Activated CD8-positive, alpha-beta memory T cell treated with anti-CD3 and anti-CD28 coated beads, Interleukin-2, amount 50 U/mL, for 4 hours (primary cell): Measurements from ENCODE around the gene FLCN.
"Not testable (repeated sequence)": the region's sequence is repeated elsewhere in the genome, so short reads cannot be mapped to it uniquely, and the experiment has no call there.

Experiments used
- DNase-seq: peaks from one replicate; pipeline ENCODE4 v3.0.0-alpha.2; 2020

Gene FLCN, protein sequence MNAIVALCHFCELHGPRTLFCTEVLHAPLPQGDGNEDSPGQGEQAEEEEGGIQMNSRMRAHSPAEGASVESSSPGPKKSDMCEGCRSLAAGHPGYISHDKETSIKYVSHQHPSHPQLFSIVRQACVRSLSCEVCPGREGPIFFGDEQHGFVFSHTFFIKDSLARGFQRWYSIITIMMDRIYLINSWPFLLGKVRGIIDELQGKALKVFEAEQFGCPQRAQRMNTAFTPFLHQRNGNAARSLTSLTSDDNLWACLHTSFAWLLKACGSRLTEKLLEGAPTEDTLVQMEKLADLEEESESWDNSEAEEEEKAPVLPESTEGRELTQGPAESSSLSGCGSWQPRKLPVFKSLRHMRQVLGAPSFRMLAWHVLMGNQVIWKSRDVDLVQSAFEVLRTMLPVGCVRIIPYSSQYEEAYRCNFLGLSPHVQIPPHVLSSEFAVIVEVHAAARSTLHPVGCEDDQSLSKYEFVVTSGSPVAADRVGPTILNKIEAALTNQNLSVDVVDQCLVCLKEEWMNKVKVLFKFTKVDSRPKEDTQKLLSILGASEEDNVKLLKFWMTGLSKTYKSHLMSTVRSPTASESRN

DNA sequence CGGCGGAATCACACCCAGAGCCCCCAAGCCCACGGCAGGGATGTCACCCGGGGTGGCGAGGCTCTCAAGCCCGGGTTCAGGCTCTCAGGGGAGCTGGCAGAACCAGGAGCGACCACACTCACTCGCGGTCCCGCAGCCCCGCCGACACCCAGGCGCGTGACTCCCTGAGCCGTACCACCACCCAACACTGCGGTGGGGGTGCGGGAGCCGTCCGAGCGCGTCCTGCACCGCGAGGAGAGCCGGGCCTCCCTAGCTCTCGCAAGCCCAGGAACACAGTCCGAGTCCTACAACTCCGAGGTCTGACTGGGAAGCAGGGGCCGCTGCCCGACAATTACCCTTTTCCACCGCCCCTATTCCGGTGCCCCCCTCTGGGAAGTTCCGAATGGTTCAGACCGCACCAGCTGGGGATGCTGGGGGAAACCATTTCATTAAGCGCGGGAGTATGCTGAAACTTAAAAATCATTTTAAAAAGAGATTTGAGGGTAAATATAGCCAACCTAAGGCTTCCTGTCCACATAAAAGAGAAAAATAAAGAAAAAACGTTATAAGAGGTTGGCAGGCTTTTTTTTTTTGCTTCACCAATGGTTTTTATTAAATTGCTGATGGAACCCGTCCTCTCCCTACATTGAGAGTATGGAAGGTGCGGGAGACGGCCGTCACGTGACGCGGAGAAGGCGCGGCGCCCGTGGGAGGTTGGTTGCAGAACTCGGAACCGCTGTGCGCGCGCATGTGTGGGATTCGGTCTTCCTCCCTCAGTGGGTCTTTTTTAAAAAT, at the start of gene FLCN:
Gene FLCN, minus strand, starts transcription at position 143 of the 774 bp plus-strand sequence. CDS start 9,031 bp downstream, outside the sequence.
- peak; percentile 90 for DNase-seq

DNA sequence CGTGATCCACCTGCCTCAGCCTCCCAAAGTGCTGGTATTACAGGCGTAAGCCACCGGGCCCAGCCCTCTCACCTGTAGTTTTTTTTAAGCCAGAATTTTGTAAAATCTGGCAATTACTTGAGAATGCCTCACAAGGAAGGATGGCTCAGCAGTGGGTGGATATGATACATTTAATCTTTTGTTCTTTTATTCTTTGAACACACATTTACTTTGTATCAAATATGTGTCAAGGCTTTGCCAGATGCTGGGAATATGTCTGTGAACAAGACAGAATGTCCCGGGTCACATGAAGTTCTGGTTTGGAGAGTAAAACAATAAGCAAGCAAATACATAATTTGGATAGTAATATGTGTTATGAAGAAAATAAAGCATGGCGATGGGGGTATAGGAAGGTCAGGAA, 49.0 kb upstream of the FLCN start:
- DNase-seq: no peak

DNA sequence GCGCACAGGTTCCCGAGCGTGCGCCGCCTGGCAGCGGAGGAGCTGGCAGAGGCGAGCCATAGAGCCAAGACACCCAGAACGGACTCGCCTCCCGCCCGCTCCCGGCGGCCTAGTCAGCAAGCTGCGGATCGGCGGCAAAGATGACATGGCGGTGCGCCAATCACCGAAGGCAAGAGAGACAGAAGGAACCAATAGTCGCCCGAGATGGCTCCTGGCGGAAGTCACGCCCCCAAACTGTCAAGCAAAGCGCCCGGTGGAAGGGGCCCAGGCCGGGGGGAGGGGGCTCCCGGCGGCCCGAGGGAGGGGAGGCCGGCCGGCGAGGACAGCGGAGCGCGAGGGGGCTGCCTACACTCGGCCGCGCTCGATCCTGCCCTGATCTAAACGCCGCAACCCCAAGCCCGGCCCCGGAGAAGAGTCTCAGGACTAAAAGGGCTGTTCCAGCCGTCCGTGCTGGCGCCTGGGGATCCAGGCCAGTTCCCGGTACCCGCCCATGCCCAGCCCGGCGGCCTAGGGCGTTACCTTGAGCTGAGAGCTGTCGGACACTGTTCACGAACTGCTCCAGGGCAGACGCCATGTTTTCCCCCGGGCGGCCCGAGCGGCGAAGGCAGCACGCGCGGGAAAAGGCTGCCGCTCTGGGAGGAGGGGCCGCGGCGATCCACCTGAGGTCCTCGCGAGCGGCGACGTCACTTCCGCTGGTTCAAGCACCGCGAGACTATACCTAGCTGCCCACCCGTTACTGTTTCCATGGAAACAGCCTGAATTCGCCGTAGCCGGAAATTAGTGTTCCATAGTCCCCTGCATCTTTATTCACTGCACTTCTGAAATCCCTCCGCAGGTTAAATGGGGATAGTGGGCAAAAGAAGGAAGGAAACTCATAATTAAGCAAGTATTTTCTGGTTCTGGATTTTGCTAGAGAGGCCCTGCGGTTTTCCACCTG, 43.9 kb upstream of the FLCN start, which contains the start of gene COPS3:
Gene COPS3, minus strand, starts transcription at position 634 of the 937 bp plus-strand sequence. Its CDS starts 60 bp downstream, at position 574.
- DNase-seq: peak; percentile 97

DNA sequence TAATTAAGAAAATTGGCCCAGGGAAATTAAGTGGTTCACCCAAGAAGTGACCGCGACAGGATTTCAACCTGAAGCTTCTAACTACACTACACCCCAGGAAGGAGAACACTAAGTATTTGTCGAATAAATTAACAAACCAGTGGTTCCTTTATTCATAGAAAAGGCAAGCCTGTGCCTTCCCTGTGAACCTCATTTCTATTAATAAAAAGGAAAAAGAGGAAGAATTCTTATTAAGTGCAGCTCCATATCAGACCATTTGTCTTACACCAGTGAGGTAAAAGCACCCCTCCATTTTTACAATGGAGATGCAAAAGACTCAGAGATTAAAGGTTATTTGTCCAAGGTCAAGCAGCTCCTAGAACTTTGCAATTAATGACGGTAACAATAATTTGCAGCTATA, 42.3 kb upstream of the FLCN start:
- no peak for DNase-seq

DNA sequence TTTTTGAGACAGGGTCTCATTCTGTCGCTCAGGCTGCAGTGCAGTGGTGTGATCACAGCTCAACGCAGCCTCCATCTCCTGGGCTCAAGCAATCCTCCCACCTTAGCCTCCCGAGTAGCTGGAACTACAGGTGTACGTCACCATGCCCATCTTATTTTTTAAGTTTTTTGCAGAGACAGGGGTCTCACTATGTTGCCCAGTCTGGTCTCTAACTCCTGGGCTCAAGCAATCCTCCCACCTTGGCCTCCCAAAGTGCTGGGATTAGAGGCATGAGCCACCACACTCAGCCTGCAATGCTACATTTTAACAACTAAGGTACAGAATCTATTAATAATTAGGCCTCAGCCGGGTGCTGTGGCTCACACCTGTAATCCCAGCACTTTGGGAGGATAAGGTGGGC, 40.5 kb upstream of the FLCN start:
- not testable (repeated sequence) for DNase-seq

DNA sequence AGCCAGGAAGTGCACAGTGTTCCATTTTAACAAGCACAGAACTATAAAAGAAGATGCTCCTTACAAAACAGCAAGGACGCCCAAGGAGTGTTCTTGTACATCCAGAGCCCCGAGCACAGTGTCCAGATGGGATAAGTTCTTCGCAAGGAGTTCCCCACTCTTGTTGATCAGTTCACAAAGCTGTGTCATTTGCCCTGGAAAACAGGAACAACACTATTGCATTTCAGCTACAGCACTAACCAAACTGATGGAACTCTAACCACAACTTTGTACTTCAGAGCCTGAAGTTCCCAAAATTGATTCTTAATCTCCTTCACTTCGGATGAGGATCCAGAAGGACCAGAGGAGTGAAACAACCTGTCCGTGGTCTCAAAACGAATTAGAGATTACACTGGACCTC, 39.0 kb upstream of the FLCN start:
- DNase-seq: no peak

DNA sequence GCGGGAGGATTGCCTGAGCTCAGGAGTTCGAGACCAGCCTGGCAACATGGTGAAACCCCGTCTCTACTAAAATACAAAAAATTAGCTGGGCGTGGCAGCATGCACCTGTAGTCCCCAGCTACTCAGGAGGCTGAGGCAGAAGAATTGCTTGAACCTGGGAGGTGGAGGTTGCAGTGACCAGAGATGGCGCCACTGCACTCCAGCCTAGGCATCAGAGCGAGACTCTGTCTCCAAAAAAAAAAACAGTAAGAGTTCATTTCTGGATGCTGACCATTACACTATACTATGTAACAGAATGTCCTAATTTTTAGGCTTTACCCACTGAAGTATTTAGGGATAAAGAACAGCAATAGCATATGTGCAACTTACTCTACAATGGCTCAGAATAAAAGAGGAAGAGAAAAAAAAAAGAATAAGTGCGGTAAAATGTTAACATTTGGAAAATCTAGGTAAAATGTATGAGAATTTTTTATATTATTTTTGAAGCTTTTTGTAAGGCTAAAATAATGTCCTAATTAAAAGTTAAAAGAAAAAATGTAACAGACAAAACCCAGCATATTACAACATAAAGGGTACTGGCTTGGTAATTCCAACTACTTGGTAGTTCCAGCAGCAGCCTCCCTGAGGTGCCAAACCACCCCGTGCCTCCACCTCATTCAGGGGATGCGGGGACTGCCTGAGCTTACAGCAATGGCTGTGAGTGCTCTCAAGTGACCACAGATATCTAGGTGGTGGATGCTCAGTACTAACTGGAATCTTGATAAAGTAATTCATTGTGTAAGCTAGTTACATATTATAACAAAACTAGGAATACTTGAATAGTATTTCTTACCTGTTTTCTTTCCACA, 33.2 kb upstream of the FLCN start:
- no peak for DNase-seq

DNA sequence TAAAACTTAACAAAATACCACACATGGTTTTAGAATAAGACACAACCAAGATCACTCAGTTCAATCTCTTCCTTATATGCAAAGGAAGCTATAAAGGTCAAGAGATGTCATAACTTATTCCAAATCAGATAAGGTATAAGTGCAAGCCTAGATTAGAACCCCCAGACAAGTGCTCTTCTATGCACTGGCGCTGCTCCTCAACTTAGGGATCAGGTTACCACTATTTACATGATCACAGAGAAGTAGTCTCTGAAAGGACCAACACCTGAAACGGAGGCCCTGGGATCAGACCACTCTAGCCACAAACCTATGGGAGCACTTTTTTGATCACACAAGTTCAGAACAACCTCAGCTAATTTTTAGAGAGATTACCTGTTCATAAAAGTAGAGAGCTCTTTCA, 27.5 kb upstream of the FLCN start:
- no peak for DNase-seq

DNA sequence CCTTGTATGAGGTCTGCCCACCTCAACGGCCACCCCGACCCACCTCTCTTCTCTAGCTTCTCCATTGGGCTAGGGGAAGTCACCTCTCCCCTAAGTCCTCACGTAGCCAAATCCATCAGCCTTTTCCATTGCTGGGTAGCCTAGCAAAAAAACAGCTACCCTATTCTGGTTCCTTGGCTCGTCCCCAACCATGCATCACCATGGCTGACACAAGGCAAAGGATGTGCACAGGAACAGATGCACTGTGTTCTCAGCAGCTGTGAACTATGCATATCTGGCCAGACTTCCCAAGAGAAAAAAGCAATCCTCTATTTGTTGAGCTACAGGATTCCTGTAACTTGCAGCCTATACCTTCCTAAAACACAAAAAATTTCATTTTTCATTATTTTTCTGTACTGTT, 22.0 kb upstream of the FLCN start:
- no peak for DNase-seq

DNA sequence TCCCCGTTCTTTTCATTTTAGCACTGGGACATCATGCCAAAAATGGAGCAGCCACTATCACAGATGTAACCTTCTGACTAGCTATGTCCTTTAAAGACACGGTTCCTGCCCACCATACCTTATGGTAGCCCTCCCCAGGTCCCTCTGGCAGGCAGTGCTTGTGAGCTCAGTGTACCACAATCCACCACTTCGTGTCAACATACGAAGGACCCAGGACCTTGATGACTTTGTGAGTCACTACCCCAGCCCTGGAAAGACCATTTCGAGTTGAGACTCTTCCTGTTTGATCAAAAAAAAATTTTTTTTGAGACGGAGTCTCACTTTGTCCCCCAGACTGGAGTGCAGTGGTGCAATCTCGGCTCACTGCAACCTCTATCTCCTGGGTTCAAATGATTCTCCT, 21.0 kb upstream of the FLCN start:
- no peak for DNase-seq

DNA sequence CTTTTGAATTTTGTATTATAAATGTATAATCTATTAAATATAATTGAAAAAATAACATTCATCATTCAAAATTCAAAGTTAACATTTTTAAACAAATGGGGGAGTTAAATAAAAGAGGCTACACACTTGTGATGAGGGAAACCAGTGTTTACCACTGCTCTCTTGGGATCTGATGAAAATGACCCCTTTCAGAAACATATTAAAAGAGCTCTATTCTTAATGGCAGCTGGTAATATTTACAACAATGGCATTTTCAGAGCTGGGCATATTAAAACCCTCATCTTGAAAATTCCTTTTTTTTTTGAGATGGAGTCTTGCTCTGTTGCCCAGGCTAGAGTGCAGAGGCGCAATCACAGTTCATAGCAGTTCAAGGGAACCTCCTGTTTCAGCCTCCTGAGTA, 19.3 kb upstream of the FLCN start:
- DNase-seq: no peak

DNA sequence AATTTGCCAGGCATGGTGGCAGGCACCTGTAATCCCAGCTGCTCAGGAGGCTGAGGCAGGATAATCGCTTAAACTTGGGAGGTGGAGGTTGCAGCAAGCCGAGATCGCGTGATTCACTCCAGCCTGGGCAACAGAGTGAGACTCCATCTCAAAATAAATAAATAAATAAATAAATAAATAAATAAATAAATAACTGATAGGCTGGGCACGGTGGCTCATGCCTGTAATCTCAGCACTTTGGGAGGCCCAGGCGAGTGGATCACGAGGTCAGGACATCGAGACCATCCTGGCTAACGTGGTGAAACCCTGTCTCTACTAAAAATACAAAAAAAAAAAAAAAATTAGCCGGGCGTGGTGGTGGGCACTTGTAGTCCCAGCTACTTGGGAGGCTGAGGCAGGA, 18.7 kb upstream of the FLCN start:
- DNase-seq: not testable (repeated sequence)

DNA sequence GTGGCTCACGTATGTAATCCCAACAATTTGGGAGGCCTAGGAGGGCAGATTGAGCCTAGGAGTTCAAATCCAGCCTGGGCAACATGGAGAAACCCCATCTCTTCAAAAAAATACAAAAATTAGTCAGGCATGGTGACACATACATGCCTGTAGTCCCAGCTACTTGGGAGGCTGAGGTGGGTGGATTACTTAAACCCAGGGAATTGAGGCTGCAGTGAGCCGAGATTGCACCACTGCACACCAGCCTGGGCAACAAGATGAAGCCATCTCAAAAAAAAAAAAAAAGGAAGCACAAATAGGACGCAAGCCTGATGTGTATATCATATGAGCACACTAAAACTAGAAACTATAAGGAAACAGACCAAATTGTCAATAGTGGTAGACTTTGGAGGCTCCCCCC, 17.1 kb upstream of the FLCN start:
- no peak for DNase-seq

DNA sequence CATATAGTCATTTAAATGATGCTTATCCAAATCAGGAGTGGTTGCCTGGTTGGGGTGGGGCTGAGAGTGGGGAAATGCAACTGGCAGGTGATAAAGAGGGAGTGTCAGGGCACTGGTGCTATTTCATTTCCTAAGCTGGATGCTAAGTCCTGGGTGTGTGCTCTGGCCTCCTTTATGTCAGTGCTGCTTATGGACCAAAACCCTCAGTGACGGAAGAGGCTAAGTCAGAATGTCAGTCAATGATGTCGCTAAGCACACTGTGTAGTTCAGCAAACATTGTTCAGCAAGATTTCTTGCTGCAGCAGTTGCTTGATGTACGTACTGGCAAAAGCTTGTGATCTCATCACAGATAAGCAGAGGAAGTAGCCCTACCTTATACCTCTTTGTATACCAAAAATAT, 16.4 kb upstream of the FLCN start:
- DNase-seq: no peak

DNA sequence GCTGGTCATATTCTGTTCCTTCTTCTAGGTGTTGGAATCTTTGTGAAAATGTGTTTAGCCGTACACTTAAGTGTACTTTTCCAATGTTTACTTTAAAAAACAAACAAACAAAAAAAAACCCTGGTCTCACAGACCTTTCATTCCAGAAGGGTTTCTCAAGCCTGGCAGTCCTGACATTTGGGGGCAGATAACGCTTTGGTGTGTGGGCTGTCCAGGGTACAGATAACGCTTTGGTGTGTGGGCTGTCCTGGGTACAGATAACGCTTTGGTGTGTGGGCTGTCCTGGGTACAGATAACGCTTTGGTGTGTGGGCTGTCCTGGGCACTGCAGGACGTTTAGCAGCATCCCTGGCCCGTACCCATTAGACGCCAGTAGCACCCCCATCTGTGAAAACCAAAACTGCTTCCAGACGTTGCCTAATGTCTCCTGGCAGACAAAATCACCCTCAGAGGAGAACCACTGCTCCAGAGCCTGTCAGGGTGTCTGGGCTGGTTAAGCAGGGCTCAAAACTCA, 15.2 kb upstream of the FLCN start:
- no peak for DNase-seq

DNA sequence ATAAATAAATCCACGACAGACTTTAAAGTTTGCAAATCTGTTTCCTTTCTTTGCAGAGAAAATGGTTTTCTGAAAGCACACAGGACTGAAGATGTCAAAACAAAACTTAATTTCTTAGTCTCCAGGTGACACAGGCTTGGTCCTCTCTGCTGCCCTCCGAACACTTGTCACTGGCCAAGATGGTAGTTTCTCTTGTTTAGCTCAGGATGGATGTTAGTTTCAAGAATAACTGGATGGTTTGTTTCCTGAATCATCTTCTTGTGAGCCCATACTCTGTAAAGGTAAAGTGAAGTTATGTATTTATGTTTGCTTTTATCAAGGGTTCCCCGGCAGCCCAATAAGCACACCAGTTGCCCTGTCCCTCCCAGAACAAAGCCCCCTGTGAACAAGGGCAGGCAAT, 9.9 kb upstream of the FLCN start:
- DNase-seq: no peak

DNA sequence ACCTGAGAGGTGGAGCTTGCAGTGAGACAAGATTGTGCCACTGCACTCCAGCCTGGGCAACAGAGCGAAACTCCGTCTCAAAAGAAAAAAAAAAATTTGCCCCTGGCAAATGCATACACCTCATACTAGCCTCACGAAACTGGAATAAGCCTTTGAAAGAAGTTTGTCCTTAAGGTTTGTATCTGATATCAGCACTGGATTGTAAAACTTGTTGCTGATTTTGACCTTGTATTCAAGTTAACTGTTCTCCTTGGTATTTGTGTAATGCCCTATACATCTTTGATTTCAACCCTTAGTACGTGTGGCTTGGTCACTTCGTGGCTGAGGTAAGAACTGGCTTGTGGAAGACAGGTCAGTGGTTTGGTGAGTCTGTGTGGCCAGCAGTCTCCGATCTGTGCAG, 6.2 kb upstream of the FLCN start:
- DNase-seq: no peak

DNA sequence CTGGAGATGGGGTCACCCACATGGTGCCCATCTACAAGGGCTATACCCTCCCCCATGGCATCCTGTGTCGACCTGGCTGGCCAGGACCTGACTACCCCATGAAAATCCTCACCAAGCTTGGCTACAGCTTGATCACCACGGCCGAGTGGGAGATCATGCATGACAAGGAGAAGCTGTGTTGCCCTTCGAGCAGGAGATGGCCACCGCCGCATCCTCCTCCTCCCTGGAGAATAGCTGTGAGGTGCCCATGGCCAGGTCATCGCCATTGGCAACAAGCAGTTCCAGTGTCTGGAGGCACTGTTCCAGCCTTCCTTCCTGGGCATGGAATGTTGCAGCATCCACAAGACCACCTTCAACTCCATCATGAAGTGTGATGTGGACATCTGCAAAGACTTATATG, 5.3 kb upstream of the FLCN start:
- DNase-seq: no peak

DNA sequence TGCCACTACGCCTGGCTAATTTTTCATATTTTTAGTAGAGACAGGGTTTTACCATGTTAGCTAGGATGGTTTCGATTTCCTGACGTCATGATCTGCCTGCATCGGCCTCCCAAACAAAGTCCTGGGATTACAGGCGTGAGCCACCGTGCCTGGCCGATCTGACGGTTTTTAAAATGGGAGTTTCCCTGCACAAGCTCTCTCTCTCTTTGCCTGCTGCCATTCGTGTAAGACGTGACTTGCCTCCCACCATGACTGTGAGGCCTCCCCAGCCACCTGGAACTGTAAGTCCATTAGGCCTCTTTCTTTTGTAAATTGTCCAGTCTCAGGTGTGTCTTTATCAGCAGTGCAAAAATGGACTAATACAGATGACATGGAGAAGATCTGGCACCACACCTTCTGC, 4.7 kb upstream of the FLCN start:
- no peak for DNase-seq

DNA sequence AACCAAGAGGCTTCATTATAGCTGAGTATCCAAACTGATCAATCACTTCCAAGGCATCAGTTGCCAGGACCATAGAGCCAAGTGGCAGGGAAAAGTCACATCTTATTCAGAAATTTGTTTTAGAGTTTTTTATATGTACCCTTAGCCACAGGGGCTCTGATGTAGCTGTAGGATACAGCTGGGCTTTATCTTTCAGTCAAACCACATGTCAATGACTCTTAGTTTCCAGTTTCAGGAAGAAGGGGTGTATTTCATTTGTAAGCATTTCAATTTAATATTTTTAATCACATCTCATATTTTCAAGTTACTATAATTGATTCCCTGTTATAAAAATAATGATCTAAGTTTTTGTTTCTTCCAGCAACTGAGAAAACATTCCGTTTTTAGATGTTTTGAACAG, 2.9 kb upstream of the FLCN start:
- DNase-seq: no peak

DNA sequence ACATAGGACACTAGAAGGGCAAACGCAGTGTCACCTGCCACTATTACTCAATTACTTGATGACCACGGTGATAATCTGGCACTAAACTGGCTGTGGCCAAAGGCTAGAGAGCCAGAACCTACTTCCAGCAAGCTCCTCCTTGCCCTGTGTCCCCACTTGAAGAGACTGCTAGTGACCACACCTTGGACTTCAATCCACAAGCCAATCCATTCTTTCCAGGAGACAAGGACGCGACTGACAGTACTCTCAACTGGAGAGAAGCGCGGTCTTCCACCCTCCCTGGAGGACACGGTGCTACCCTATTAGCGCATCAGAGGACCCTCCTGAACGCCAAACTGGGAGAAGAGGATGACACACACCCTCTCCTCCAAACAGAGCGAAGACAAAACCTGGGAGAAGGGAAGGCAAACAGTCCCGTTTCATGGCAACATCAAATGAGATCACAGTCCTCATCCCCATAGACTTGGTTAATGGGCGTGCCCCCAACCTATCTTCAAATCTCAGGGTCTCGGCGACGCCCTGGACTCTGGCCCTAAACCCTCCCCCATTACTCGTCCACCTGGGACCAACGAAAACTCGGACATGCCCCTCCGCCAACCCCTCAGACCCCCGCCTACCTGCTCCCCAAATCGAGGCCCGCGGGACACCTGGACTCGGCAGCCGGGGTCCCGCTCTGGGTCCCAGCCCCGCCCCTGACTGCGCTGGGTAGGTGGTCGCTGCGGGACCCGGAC, 508 bp downstream of the FLCN start:
- no peak for DNase-seq
